ENCODE results near the gene MICU1. TPM values are rescaled to one million over a fixed set of nuclear protein-coding genes. Genes with fewer than 3 reads are reported as not detected.

Gene MICU1
- total RNA-seq, 1 donor from 2014 or later = 58.2 TPM

DNA sequence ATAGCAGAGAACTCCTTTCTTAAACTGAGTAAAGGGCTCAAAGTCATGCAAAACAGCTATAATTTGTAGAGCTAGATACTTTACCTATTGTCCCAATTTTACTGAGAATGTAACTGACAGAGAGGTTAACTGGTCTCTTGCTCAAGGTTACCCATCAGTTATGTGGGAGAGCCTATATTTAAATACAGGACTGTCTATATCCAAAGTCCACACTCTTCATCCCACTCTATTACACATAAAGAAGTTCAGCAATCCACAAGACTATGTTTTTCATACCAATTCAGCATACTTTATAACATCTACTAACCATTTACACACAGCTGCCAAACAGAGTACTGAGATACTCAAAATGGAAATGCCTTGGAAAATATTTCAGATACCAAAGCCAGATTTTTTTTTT is 100.2 kb downstream of the MICU1 start:
- no peak overlapping the region for H3K4me3 Mint-ChIP-seq
- H3K27ac Mint-ChIP-seq = peak overlapping the region; percentile 36
- no peaks in the 10 kb centered on the region for H3K36me3 Mint-ChIP-seq
- no peaks in the 10 kb centered on the region for H3K27me3 Mint-ChIP-seq (ENCODE audit: low read depth)
- TF ChIP-seq, protein P1, sequence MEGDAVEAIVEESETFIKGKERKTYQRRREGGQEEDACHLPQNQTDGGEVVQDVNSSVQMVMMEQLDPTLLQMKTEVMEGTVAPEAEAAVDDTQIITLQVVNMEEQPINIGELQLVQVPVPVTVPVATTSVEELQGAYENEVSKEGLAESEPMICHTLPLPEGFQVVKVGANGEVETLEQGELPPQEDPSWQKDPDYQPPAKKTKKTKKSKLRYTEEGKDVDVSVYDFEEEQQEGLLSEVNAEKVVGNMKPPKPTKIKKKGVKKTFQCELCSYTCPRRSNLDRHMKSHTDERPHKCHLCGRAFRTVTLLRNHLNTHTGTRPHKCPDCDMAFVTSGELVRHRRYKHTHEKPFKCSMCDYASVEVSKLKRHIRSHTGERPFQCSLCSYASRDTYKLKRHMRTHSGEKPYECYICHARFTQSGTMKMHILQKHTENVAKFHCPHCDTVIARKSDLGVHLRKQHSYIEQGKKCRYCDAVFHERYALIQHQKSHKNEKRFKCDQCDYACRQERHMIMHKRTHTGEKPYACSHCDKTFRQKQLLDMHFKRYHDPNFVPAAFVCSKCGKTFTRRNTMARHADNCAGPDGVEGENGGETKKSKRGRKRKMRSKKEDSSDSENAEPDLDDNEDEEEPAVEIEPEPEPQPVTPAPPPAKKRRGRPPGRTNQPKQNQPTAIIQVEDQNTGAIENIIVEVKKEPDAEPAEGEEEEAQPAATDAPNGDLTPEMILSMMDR (IDR thresholded peaks at IDR 0.05; ENCODE audit: unreplicated experiment) = no peak
- no peak for DNase-seq (ENCODE audit: low spot score in 2 of 2, unreplicated experiment in 2 of 2)
- no peaks in the 10 kb centered on the region for H3K9me3 Mint-ChIP-seq
- H3K4me1 Mint-ChIP-seq = peaks cover 22% of the 10 kb centered on the region

DNA sequence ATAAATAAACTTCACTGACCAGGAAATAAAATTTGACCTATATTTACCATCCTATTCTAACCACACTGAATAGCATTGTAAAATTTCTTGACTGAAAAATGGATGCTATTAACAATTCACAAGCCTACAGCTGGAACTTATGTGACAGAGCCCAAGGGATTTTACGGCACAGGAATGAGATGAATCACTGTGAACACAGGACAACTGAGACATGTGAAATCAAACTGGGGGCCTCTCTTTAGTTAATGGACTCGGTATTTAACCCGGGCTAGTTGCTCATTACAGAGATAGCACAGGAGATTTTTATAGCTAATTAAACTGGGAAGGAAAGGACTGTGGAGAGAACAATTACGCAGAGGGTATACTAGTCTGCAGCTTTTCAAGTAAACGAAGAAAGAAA is 100.6 kb downstream of the MICU1 start:
- no peaks in the 10 kb centered on the region for H3K9me3 Mint-ChIP-seq
- H3K36me3 Mint-ChIP-seq = no peaks in the 10 kb centered on the region
- H3K4me3 Mint-ChIP-seq = no peak overlapping the region
- TF ChIP-seq, protein P1 (IDR thresholded peaks at IDR 0.05; ENCODE audit: unreplicated experiment) = no peak
- peaks cover 26% of the 10 kb centered on the region for H3K4me1 Mint-ChIP-seq
- peak overlapping the region; percentile 37 for H3K27ac Mint-ChIP-seq
- H3K27me3 Mint-ChIP-seq (ENCODE audit: low read depth) = no peaks in the 10 kb centered on the region
- no peak for DNase-seq (ENCODE audit: low spot score in 2 of 2, unreplicated experiment in 2 of 2)

DNA sequence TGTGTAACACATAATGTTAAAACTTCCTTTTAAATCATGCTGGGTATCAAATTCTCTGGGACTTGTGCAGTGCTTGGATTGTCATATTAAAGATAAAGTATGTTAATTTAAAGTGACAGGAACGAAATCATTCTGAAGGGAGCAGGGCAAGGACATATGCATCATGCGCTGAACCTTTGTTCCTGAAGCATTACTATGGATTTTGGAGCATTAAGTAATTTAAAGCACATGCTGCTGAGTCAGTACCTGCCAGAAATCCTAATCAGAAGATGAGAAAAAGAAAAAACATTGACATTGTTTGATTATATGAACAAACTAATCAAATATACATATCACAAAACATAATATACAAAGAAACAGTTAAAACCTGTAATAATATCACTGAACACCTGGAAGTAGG is 101.4 kb downstream of the MICU1 start:
- no peak for DNase-seq (ENCODE audit: low spot score in 2 of 2, unreplicated experiment in 2 of 2)
- H3K27me3 Mint-ChIP-seq (ENCODE audit: low read depth) = no peaks in the 10 kb centered on the region
- no peak overlapping the region for H3K4me3 Mint-ChIP-seq
- peaks cover 27% of the 10 kb centered on the region for H3K4me1 Mint-ChIP-seq
- H3K36me3 Mint-ChIP-seq = no peaks in the 10 kb centered on the region
- H3K27ac Mint-ChIP-seq = peak overlapping the region; percentile 43
- TF ChIP-seq, protein P1 (IDR thresholded peaks at IDR 0.05; ENCODE audit: unreplicated experiment) = no peak
- no peaks in the 10 kb centered on the region for H3K9me3 Mint-ChIP-seq

DNA sequence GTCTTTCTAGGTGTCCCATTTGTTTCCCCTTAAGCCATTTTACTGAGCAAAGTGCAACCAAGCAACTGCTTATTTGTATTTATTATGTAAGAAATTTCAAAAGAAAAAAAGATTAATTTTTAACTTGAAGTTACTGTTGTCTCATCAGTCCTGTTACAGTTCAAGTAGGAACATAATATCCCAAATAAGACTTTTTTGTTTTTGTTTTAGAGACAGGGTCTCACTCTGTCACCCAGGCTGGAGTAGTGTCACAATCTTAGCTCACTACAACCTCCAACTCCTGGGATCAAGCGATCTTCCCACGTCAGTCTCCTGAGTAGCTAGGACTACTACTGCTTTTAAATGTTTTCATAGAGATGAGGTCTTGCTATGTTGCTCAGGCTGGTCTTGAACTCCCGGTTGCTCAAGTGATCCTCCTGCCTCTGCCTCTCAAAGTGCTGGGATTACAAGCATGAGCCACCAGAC is 101.9 kb downstream of the MICU1 start:
- DNase-seq (ENCODE audit: low spot score in 2 of 2, unreplicated experiment in 2 of 2) = no peak
- no peaks in the 10 kb centered on the region for H3K27me3 Mint-ChIP-seq (ENCODE audit: low read depth)
- TF ChIP-seq, protein P1 (IDR thresholded peaks at IDR 0.05; ENCODE audit: unreplicated experiment) = no peak
- H3K4me1 Mint-ChIP-seq = peaks cover 27% of the 10 kb centered on the region
- no peaks in the 10 kb centered on the region for H3K9me3 Mint-ChIP-seq
- no peak overlapping the region for H3K4me3 Mint-ChIP-seq
- H3K27ac Mint-ChIP-seq = no peak overlapping the region
- no peaks in the 10 kb centered on the region for H3K36me3 Mint-ChIP-seq

DNA sequence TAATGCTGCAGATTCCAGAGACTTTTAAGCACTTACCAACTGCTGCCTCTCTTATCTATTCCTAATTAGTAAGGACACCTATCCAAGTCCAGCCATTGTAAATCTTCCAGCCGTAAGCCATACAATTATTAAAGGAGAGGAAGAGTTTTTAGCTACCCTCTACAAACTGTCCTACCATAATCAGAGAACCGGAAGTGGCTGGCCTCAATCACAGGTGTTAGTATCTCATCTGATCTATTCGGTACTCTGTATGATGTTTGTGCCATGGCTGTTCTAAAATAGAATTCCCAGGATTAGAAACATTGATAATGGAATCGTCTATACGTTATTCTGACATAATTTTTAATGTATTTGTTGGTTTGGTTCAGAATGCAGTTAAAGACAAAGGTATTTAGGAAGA is 102.8 kb downstream of the MICU1 start:
- Mint-ChIP-seq H3K9me3 (no peaks in the 10 kb centered on the region), H3K4me3 (no peak overlapping the region), H3K27me3 (ENCODE audit: low read depth) (no peaks in the 10 kb centered on the region), H3K4me1 (peaks cover 27% of the 10 kb centered on the region), H3K27ac (no peak overlapping the region), H3K36me3 (no peaks in the 10 kb centered on the region)
- DNase-seq (ENCODE audit: low spot score in 2 of 2, unreplicated experiment in 2 of 2) = no peak
- TF ChIP-seq, protein P1 (IDR thresholded peaks at IDR 0.05; ENCODE audit: unreplicated experiment) = no peak

DNA sequence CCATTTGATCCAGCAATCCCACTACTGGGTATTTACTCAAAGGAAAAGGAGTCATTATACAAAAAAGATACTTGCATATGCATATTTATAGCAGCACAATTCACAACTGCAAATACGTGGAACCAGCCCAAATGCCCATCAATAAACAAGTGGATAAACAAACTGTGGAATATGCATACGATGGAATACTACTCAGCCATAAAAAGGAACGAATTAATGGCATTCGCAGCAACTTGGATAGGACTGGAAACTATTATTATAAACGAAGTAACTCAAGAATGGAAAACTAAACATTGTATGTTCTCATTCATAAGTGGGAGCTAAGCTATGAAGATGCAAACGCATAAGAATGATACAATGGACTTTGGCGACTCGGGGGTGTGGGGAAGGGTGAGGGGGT is 108.6 kb downstream of the MICU1 start:
- Mint-ChIP-seq H3K27ac (no peak overlapping the region), H3K9me3 (peaks cover 32% of the 10 kb centered on the region), H3K27me3 (ENCODE audit: low read depth) (no peaks in the 10 kb centered on the region), H3K36me3 (peaks cover 38% of the 10 kb centered on the region), H3K4me1 (peaks cover 6% of the 10 kb centered on the region), H3K4me3 (no peak overlapping the region)
- TF ChIP-seq, protein P1 (IDR thresholded peaks at IDR 0.05; ENCODE audit: unreplicated experiment) = no peak
- DNase-seq (ENCODE audit: low spot score in 2 of 2, unreplicated experiment in 2 of 2) = no peak

Data from mesothelial cell of epicardium (in vitro differentiated cells).